ENCODE results near the gene HES7.
"Not testable (repeated sequence)": the region's sequence is repeated elsewhere in the genome, so short reads cannot be mapped to it uniquely, and the experiment has no call there.

Gene HES7

DNA sequence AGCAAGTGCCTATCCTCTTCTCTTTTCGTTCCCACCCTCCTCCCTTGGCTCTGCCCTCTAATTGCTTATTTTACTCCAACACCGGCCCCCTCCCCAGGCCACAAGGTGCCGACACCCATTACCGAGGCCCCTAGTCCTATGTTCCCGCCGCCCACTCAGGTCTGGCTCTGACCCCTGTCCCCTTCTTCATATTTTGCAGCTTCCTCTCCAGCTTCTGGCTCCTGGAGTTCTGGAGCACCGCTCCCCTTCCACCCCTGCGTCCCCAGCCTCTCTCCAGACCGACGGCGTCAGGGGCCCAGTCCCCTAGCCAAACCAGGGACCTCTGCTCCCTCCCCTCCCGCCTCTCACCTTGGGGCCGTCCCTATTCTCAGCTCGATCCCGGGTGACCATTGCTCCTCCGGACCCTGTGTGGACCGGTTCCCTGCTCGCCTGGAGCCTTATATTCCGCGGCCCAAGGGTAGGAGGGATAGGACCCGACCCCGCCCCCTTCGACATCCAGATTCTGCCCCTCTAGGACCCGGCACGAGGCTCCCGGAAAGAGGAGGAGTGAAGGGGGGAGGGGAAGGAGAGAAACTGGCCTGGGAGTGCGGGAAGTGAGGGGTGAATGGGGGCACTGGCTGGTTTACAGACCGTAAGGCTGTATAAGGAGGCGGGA is at the start of gene HES7:
TSS of gene HES7 (minus strand) at position 412 of the 655 bp plus-strand sequence. CDS start at position 390, 22 bp downstream.
- Histone ChIP-seq H3K9ac (ENCODE audit: low read depth in 1 of 2, low read length in 2 of 2) (peak within 1 kb of the TSS in 1 of 2 donors; percentile 29), H3K9me3 (ENCODE audit: control insufficient read depth in 2 of 2, low read length in 2 of 2) (no peaks in the 10 kb centered on the region), H3K4me3 (ENCODE audit: low read length in 2 of 2) (peak within 1 kb of the TSS; percentile 68 to 87), H3K4me1 (ENCODE audit: control insufficient read depth in 2 of 2, insufficient read depth in 2 of 2, low read length in 2 of 2) (peaks cover 57 to 70% of the 10 kb centered on the region in 2 donors), H3K27me3 (ENCODE audit: control insufficient read depth in 2 of 2, insufficient read depth in 2 of 2, low read length in 2 of 2) (peaks cover 32 to 33% of the 10 kb centered on the region in 2 donors), H3K27ac (ENCODE audit: low read depth in 2 of 2, low read length in 2 of 2) (no peak within 1 kb of the TSS), H3K36me3 (ENCODE audit: control insufficient read depth in 2 of 2, insufficient read depth in 2 of 2, low read length in 2 of 2) (no peaks in the 10 kb centered on the region)

DNA sequence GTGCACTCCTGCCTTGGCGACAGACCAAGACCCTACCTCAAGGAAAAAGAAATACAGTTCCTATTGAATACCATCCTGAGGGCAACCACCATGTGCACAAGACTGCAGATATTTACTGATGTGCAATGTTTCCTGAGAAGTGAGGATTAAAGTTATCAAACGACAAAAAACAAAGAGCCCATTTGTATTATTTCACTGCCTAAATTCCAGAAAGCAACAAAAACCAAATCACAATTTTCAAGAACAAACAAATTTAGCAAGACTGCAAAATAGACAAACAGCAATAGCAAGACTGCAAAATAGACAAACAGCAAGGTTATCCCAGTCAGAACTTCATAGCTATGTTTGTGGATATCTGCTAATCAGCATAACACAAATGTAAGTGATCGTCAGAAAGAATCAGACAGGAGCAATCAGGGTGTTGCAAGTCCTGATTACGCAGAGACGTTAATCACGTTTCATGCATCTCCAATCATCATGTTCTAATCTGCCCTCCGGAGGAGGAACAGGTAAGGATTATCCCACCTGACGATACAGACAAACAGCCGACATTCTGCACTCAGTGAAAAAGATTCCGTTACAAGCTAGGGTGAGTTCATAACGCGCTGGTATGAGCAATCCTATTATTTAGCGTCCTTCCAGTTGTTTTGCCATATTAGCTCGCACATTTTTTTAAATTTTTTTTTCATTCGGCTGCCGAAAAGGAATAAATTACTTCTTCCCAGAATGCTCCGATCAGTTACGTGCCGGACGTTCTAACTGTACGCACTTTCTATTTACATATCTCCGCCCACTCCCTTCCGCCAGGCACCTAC is 49.4 kb upstream of the HES7 start:
- H3K4me1 ChIP-seq (ENCODE audit: control insufficient read depth in 2 of 2, insufficient read depth in 2 of 2, low read length in 2 of 2), result peaks cover 21 to 25% of the 10 kb centered on the region in 2 donors

DNA sequence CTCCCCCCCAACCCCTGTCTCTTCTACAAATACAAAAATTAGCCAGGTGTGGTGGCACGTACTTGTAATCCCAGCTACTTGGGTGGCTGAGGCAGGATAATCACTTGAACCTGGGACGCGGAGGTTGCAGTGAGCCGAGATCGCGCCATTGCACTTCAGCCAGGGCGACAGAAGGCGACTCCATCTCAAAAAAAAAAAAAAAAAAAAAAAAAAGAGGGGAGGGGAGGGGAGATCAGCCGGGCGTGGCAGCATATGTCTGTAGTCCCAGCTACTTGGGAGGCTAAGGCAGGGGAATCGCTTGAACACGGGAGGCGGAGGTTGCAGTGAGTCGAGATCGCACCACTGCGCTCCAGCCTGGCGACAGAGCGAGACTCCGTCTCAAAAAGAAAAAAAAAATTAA is 46.3 kb upstream of the HES7 start:
- not testable (repeated sequence) for H3K4me1 ChIP-seq (ENCODE audit: control insufficient read depth in 2 of 2, insufficient read depth in 2 of 2, low read length in 2 of 2); H3K27me3 ChIP-seq (ENCODE audit: control insufficient read depth in 2 of 2, insufficient read depth in 2 of 2, low read length in 2 of 2); H3K9me3 ChIP-seq (ENCODE audit: control insufficient read depth in 2 of 2, low read length in 2 of 2); H3K9ac ChIP-seq (ENCODE audit: low read depth in 1 of 2, low read length in 2 of 2); H3K4me3 ChIP-seq (ENCODE audit: low read length in 2 of 2); H3K27ac ChIP-seq (ENCODE audit: low read depth in 2 of 2, low read length in 2 of 2); H3K36me3 ChIP-seq (ENCODE audit: control insufficient read depth in 2 of 2, insufficient read depth in 2 of 2, low read length in 2 of 2)

More for the DNA sequence above, 49.4 kb upstream of the HES7 start:
- Histone ChIP-seq H3K9me3 (ENCODE audit: control insufficient read depth in 2 of 2, low read length in 2 of 2) (no peaks in the 10 kb centered on the region), H3K27me3 (ENCODE audit: control insufficient read depth in 2 of 2, insufficient read depth in 2 of 2, low read length in 2 of 2) (no peaks in the 10 kb centered on the region), H3K27ac (ENCODE audit: low read depth in 2 of 2, low read length in 2 of 2) (peak overlapping the region; percentile 82 to 89), H3K4me3 (ENCODE audit: low read length in 2 of 2) (peak overlapping the region; percentile 66 to 74), H3K9ac (ENCODE audit: low read depth in 1 of 2, low read length in 2 of 2) (peak overlapping the region; percentile 61 to 65), H3K36me3 (ENCODE audit: control insufficient read depth in 2 of 2, insufficient read depth in 2 of 2, low read length in 2 of 2) (no peaks in the 10 kb centered on the region)

- Histone ChIP-seq H3K9me3 (ENCODE audit: control insufficient read depth in 2 of 2, low read length in 2 of 2) (no peaks in the 10 kb centered on the region), H3K27me3 (ENCODE audit: control insufficient read depth in 2 of 2, insufficient read depth in 2 of 2, low read length in 2 of 2) (no peaks in the 10 kb centered on the region), H3K9ac (ENCODE audit: low read depth in 1 of 2, low read length in 2 of 2) (no peak overlapping the region), H3K4me3 (ENCODE audit: low read length in 2 of 2) (no peak overlapping the region), H3K36me3 (ENCODE audit: control insufficient read depth in 2 of 2, insufficient read depth in 2 of 2, low read length in 2 of 2) (no peaks in the 10 kb centered on the region), H3K27ac (ENCODE audit: low read depth in 2 of 2, low read length in 2 of 2) (no peak overlapping the region), H3K4me1 (ENCODE audit: control insufficient read depth in 2 of 2, insufficient read depth in 2 of 2, low read length in 2 of 2) (peaks cover 14 to 20% of the 10 kb centered on the region in 2 donors)
These were observed 43.6 kb upstream of the HES7 start for GRCh38 chr17:8167526-8167925.

- Histone ChIP-seq H3K4me1 (ENCODE audit: control insufficient read depth in 2 of 2, insufficient read depth in 2 of 2, low read length in 2 of 2) (peaks cover 19 to 24% of the 10 kb centered on the region in 2 donors), H3K9me3 (ENCODE audit: control insufficient read depth in 2 of 2, low read length in 2 of 2) (no peaks in the 10 kb centered on the region), H3K27me3 (ENCODE audit: control insufficient read depth in 2 of 2, insufficient read depth in 2 of 2, low read length in 2 of 2) (no peaks in the 10 kb centered on the region), H3K27ac (ENCODE audit: low read depth in 2 of 2, low read length in 2 of 2) (no peak overlapping the region), H3K4me3 (ENCODE audit: low read length in 2 of 2) (no peak overlapping the region), H3K36me3 (ENCODE audit: control insufficient read depth in 2 of 2, insufficient read depth in 2 of 2, low read length in 2 of 2) (no peaks in the 10 kb centered on the region), H3K9ac (ENCODE audit: low read depth in 1 of 2, low read length in 2 of 2) (no peak overlapping the region)
These were observed 42.8 kb upstream of the HES7 start for GRCh38 chr17:8166731-8167130.

GRCh38 chr17:8164815-8165131 is 40.9 kb upstream of the HES7 start:
- H3K4me3 ChIP-seq (ENCODE audit: low read length in 2 of 2), result no peak overlapping the region
- peaks cover 36% of the 10 kb centered on the region in 2 donors for H3K4me1 ChIP-seq (ENCODE audit: control insufficient read depth in 2 of 2, insufficient read depth in 2 of 2, low read length in 2 of 2)
- H3K27ac ChIP-seq (ENCODE audit: low read depth in 2 of 2, low read length in 2 of 2), result peak overlapping the region; percentile 95 to 99
- H3K9ac ChIP-seq (ENCODE audit: low read depth in 1 of 2, low read length in 2 of 2), result no peak overlapping the region
- no peaks in the 10 kb centered on the region for H3K27me3 ChIP-seq (ENCODE audit: control insufficient read depth in 2 of 2, insufficient read depth in 2 of 2, low read length in 2 of 2)
- no peaks in the 10 kb centered on the region for H3K9me3 ChIP-seq (ENCODE audit: control insufficient read depth in 2 of 2, low read length in 2 of 2)
- H3K36me3 ChIP-seq (ENCODE audit: control insufficient read depth in 2 of 2, insufficient read depth in 2 of 2, low read length in 2 of 2), result peaks cover 12 to 13% of the 10 kb centered on the region in 2 donors

DNA sequence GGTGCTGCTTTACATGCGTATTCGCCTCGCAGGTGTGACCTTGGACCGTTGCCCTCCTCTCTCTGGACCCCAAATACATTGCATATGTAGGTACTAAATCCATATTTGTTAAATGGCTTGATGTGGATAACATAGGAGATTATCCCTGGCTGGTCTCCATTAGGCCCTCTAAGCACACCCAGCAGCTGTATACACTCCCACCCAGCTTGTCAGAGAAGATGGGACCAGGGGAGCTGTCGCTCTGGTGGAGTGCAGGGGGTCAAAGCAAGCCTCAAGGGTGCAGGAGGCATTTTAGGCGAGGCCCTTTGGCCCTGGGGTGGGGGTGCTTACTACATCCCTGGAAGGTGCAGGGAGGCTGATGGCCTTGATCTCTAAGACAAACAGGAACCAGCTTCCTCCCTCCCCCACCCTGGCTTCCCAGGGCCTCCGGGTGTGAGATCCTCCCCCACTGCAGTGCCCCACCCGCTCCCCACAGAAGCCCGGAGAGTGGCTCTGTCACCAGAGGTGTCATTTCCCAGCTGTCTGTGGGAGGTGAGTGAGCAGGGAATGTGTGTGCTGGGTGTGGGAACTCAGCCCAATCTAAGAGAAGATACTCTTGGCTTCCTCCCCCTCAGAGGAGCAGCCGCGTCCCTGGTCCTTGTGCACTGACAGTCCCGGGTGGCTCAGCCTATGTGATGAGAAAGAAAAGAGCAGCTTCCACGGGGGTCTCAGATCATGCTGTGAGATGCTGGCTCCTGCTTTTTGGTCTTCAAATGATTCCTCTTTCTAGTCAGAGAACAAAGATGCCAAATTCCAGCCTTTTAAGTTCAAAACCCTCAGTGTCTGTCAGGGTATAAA is 40.3 kb upstream of the HES7 start:
- Histone ChIP-seq H3K4me3 (ENCODE audit: low read length in 2 of 2) (peak overlapping the region; percentile 30 to 45), H3K9me3 (ENCODE audit: control insufficient read depth in 2 of 2, low read length in 2 of 2) (no peaks in the 10 kb centered on the region), H3K27ac (ENCODE audit: low read depth in 2 of 2, low read length in 2 of 2) (peak overlapping the region; percentile 95 to 99), H3K4me1 (ENCODE audit: control insufficient read depth in 2 of 2, insufficient read depth in 2 of 2, low read length in 2 of 2) (peaks cover 36 to 37% of the 10 kb centered on the region in 2 donors), H3K36me3 (ENCODE audit: control insufficient read depth in 2 of 2, insufficient read depth in 2 of 2, low read length in 2 of 2) (peaks cover 16 to 17% of the 10 kb centered on the region in 2 donors), H3K9ac (ENCODE audit: low read depth in 1 of 2, low read length in 2 of 2) (peak overlapping the region; percentile 45 to 60), H3K27me3 (ENCODE audit: control insufficient read depth in 2 of 2, insufficient read depth in 2 of 2, low read length in 2 of 2) (no peaks in the 10 kb centered on the region)

DNA sequence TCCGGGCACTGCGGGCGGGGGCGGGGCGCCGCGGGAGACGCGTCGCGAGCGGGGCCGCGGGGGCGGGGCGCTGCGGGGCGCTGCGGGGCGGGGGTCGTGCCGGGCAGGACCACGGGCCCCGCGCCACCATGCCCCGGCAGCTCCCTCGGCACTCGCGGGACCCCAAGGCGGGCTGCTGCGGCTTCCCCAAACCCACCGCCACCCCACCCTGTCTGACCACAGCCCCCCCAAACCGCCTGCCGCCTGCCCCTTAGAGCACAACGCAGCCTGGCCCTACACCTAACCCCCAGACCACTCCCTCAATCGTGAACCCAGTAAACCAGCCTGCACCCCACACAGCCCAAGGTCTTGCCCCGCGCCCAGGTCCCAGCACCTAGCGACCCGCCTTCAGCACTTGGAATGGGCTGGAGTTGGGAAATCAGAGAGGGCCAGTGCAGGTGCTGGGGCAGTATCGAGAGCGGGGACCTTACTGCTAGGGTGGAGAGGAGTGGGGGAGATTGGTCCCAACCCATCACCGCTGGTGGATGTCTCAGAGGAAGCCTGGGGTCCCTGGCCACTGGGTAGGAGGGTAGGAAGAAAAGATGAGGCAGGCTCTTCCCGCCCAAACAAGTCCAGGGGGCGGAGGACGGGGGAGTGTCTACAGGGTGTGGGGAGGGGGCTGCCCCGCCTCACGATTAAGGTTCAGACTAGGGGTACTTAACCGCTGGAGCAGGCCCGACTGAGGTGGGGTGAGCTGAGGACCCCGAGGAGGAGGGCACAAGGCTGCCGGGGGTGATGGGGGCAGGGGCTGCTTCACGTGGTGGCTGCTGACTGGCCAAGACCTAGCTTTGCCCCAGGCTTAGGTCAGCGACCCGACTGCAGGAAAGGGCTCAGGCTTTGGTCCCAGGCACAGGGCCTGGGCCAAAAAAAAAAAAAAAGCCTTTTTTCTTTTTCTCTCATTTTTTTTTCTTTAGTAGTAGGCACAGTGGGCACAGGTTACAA is 39.4 kb upstream of the HES7 start:
- H3K4me1 ChIP-seq (ENCODE audit: control insufficient read depth in 2 of 2, insufficient read depth in 2 of 2, low read length in 2 of 2), result peaks cover 41 to 43% of the 10 kb centered on the region in 2 donors

More for the DNA sequence above, 39.4 kb upstream of the HES7 start:
- H3K9ac ChIP-seq (ENCODE audit: low read depth in 1 of 2, low read length in 2 of 2), result peak overlapping the region; percentile 82 to 100
- no peaks in the 10 kb centered on the region for H3K9me3 ChIP-seq (ENCODE audit: control insufficient read depth in 2 of 2, low read length in 2 of 2)
- H3K36me3 ChIP-seq (ENCODE audit: control insufficient read depth in 2 of 2, insufficient read depth in 2 of 2, low read length in 2 of 2), result peaks cover 16 to 17% of the 10 kb centered on the region in 2 donors
- peak overlapping the region; percentile 95 to 99 for H3K27ac ChIP-seq (ENCODE audit: low read depth in 2 of 2, low read length in 2 of 2)
- peak overlapping the region; percentile 54 to 69 for H3K4me3 ChIP-seq (ENCODE audit: low read length in 2 of 2)
- no peaks in the 10 kb centered on the region for H3K27me3 ChIP-seq (ENCODE audit: control insufficient read depth in 2 of 2, insufficient read depth in 2 of 2, low read length in 2 of 2)
